HG02938 (cell line): ENCODE results near the gene FADS3.

Experiments
- ATAC-seq: cut with Tn5 transposase; IDR thresholded peaks from one replicate; pipeline ENCODE4 v1.9.1; 2021; ENCODE audit warnings: mild to moderate bottlenecking, moderate library complexity; ENCODE audit not compliant: unreplicated experiment

Gene FADS3, protein sequence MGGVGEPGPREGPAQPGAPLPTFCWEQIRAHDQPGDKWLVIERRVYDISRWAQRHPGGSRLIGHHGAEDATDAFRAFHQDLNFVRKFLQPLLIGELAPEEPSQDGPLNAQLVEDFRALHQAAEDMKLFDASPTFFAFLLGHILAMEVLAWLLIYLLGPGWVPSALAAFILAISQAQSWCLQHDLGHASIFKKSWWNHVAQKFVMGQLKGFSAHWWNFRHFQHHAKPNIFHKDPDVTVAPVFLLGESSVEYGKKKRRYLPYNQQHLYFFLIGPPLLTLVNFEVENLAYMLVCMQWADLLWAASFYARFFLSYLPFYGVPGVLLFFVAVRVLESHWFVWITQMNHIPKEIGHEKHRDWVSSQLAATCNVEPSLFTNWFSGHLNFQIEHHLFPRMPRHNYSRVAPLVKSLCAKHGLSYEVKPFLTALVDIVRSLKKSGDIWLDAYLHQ

DNA sequence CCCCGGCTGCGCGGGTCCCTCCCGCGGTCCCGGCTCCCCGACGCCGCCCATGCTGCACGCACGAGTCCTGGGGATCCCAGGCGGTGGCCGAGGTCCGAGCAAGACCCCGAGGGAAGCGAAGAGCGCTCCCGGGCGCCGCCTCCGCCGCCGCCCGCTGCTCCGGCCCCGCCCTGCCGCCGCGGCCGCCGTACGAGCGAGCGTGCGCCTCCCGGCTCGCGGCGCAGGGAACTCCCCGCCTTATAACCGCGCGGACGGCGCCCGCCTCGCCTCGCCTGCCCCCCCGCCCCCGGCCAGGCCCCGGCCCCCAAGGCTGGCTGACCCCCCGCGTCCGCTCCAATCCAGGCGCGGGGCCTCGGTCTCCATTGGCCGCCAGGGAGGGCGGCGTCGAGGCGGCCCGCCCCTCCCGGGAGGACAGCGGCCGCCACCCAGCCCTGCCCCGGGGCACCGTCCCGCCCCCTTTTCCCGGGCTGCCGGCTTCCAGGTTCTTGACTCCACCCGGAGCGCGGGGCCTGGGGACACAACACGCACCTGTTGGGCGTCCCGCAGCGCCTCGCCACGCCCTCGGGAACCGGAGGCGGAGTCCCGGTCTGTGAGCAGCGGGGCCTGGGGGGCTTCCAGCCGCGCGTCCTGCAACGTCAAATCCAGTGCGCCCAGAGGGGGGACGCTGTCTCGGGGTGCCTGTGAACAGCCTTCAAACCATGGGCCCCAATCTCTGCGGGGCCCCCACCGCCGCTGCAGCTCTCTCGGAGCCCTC lies at the start of gene FADS3:
FADS3 (minus strand) TSS at position 215 of the 754 bp plus-strand sequence; CDS start at position 51, 164 bp downstream.
- ATAC-seq, result peak; percentile 41

DNA sequence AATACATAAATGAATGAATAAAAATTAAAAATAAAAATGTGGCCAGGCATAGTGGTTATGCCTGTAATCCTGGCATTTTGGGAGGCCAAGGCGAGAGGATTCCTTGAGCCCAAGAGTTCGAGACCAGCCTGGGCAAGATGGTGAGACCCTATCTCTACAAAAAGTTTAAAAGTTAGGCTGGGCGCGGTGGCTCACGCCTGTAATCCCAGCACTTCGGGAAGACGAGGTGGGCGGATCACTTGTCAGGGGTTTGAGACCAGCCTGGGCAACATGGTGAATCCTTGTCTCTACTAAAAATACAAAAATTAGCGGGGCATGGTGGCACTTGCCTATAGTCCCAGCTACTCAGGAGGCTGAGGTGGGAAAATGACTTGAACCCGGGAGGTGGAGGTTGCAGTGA lies 49.1 kb upstream of the FADS3 start:
- no peak for ATAC-seq

DNA sequence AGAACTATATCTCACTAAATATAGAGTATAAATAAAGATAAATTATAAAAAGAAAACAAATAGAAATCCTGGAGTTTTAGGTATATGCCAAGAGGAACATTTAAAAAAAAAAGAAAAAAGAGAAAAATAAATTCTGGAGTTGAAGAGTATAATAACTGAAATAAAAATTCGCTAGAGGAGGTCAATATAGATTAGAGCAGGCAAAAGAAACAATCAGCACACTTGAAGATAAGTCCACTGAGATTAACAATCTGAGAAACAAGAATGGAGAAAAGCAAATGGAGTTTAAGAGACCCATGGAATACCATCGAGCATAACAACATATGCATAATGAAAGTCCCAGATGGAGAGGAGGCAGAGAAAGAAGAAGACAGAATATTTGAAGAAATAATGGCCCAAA lies 44.5 kb upstream of the FADS3 start:
- ATAC-seq, result no peak

DNA sequence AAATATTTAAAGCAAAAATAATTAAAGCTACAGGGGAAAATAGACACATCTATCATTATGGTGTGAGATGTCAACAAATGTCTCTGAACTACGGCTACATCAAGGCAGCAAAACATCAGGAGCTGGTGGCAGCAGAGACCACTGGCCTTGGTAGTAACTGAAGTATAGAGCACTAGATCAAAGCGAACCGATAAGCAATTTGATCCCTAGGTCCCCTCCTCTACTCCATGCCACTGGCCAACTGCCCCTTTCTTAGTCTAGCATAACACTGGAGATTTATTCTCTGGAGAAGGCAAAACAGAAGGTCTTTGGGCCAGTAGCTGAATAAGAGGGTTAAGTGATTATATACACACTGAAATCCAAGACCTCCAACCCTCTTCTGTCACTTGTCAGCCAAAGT lies 39.6 kb upstream of the FADS3 start:
- no peak for ATAC-seq

DNA sequence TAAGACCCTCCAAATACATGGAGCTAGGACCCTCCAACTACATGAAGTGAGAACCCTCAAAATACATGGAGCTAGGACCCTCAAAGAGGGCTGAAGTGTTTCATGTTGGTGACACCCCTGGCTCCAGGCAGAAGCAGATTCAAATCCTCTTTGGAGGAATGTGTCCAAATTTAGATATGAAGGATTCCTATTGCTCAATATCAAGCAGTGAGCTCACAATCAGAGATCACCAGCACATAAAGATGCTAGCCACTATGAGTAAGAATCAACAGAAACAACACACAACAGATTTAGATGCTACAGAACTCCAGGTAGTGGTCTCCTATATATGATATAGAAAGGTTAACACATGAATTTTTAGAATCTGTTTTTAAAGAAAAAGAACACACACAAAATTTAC lies 37.3 kb upstream of the FADS3 start:
- no peak for ATAC-seq

DNA sequence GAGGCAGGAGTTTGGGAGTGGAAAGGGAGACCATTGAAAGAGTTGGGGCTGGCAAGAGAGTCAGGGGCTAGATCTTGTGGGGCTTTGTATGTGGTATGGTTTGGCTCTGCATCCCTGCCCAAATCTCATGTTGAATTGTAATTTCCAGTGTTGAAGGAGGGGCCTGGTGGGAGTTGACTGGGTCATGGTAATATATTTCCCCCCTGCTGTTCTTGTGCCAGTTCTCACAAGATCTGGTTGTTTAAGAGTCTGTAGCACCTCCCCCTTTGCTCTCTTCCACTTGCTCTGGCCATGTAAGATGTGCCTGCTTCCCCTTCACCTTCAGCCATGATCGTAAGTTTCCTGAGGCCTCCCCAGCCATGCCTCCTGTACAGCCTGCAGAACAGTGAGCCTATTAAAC lies 36.2 kb upstream of the FADS3 start:
- ATAC-seq, result no peak

DNA sequence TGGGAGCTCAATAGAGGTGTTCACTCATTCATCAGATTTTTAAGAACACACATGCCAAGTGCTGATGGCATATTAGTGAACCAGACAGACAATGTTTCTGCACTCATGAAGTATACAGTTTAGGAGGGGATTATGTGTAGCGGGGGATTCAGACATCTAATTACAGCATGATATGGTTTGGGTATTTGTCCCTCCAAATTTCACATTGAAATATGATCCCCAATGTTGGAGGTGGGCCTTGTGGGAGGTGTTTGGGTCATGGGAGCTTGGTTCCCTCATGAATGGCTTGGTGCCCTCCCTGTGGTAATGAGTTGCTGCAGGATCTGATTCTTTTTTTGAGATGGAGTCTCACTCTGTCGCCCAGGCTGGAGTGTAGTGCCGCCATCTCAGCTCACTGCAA lies 34.9 kb upstream of the FADS3 start:
- ATAC-seq, result no peak

DNA sequence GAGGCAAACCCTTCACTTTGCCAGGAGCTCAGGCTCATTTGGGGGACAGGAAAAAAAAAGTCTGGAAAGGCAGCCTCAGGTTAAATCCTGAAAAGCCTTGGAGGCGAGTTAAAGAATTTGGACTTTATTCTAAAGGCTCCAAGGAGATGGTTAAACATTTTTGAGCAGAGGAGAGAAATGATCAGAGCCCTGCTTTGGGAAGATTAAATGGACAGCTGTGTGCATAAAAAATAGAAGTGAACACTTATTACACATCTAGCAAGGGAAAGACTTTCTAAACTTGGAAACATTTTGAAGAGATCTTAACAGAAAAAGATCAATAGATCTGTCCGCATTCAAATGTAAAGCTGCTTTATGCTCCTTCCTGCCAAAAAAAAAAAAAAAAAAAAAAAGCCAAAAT lies 34.4 kb upstream of the FADS3 start:
- no peak for ATAC-seq

DNA sequence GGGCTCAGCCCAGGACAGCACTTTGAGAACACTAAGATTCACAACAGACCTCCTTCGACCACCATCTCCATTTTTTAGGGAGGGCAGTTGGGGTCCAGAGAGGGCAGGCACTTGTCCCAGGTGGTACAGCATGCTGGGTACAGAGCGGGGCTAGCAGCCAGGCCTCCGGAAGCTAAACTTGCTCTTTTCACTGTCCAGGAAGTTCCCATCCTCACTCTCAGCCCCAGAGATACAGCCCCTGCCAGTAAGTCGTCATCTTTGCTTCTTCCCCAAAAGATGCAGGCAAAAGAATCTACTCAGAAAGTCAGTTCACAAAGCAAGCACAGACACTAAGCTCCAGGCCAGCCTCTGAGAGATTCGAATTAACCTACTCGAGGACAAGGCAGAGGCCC lies 32.7 kb upstream of the FADS3 start:
- ATAC-seq, result no peak

DNA sequence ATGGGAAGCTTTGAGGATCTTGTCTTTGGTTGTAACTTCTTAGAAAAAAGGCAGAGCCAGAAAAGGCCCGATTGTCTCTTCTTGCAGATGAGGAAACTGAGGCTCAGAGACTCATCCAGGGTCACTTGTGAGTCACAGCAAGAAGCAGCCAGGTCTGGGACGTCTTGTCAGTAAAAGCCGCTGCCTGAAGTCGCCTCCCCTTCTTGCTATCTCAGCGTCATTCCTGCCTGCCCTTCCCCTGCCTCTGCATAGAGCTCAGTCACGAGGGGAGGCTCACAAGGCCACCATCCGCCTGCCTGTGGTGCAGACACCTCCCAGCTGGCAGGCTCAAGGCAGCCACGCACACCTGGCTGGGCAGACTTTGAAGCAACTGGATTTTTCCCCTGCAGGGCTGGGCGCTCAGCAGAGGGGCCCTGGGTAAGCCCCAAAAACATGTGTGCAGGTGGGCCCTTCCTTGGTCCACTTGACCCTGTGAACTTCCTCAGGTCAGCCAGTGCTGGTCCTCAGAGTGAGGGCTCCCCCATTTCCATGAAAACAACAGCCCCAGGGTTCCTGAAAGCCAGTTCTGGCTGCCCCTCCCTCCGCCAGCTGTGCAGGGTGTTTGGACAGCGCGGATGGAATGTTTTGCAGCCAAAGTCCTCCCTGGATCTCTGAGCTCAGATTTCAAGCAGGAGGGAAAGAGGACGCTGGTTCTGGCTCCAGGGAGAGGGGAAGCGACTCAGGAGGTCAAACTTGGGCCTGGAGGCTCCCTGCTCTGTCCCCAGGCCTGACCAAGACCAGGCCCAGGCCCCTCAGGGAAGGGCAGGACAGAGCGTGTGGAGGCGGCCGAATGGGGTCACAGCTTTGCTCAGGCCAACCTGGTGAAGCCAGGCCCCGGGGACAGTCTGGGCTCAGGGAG lies 32.1 kb upstream of the FADS3 start:
- ATAC-seq, result no peak

DNA sequence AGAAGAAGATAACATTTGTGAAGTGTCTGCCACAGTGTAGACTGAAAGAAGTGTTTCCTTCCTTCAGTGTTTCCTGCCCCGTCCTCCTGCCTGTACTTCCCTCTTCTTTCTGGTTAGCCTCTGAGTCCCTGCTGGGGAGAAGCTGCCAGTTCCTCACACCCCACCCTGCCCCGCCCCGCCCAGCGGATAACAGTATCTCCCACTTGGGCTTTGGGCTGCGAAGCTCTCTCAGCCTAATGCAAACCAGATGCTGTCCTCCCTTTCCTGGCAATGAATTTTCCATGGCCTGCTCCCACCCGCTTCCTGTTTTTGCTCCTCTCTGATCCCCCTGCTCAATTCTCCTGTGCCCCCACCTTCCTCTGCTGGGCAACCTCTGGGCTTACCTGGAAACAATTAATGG lies 31.2 kb upstream of the FADS3 start:
- no peak for ATAC-seq

DNA sequence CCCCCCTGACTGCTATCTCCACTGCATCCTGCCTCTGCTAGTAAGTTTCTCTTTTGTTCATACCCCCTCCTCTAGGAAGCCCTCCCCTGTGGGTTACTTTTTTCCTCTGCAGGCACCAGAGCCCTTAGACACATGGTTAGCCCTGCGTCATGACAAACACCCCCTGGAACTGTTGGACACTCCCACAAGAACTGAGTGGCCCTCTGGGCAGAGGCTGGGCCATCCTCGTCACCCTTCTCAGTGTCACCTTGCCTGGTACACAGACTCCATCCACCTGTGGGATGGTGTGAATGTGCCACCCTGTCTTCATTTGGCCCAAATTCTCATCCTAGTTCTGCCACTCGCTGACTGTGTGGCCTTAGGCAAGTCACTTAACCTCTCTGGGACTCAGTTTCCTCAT lies 30.1 kb upstream of the FADS3 start:
- no peak for ATAC-seq

DNA sequence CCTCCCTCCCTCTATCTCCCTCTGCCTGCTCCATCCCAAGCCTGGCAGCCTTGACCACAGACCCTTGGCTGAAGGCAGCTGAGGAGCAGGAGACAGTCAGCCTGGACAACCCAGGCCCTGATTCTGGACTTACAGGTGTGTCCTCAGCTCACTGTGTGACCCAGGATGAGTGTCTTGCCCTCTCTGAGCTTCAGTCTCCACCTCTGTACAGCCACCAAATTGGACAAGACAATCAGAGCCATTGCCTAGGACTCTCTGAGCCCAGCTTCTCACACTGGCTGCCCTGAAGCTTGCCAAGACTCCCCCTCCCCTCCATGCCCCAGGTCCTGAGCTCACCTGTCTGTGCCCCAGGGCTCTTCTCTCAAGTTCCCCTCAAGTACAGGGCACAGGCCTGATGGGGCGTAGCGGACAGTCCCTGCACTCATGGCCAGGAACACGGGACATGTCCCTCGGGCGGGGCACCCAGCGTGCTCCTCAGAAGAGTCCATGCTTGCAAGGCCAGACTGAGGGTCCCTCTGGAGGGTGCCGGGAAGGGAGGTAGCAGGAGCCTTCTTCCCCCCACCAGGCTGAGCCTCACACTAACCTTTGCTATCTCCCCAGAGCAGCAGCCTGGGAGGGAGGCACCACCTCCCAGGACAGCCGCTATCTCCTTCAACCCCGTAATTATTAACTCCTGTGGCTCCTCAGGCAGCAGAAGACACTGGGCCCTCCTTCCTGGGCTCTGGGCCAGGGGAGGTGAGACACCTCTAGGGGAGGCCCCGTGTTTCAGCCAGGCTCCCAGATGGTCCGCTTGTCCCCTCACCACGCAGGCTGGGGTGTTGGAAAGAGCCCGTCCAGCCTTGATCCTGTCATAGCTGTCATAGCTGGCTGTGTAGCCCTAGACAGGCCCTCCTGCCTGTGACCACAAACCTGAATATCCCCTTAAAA lies 28.6 kb upstream of the FADS3 start:
- ATAC-seq, result no peak

DNA sequence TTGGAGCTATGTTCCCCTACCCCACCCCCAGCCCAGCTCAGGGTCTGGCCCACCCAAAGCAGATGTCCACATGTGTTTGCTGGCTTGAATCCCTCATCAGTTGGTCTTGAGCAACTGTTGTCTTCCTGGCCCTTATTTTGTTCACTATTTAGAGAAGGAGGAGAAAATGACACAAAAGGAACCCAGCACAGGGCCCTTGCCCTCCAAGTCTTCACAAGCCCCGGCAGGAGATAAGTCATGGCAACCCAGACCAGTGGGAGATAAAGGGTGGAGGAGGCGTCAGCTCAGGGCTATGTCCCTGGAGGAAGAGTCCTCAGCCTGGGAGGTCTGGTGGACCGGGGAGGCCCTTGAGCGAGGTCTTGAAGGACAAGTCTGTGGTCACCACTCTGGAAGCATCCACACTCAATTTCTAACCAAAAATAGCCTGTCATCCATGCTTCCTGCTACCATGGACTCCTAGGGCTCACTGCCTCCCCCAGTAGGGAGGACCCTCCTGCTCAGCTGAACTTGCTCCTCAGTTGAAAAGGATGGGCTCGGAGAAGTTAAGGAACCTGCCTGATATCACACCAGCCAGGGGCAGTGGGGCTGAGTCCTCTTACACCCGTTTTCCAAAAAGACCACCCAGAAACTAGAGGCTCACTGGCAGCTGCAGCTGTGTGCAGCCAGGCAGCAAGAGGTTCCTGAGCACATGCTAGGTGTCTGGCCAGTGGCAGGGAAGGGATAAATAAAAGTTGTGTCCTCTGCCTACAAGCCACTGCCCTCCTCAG lies 27.8 kb upstream of the FADS3 start:
- ATAC-seq, result no peak

DNA sequence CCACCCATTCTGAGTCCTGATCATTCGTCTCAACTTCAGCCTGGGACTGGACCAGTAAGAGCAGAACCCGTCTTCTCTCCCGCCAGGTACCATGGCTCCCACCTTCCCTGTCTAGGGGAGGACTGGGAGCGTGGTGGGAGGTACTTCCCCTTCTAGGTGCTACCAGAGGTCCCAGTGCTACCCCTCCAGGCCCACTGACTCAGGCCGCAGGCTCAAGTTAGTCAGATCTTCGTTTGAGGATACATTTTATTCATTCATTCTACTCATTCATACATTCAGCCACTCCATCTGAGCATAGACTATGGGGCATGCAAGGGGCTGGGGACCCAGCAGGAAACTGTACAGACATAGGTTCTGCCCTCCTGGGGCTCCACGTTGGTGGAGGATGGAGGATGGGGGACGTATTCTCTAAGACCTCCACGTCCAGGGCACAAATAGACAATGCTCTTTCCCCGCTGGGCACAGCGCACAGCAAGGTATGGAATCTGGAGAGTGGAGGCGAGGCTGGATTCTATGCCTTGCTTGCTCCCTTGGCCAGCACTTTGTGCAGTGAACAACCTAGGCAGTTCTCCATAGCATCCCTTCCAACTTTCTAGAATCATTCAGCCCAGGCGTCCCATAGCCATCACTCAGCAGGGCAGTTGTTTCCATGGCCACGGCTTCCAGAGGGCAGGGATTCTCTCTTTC lies 27.0 kb upstream of the FADS3 start:
- ATAC-seq, result no peak

DNA sequence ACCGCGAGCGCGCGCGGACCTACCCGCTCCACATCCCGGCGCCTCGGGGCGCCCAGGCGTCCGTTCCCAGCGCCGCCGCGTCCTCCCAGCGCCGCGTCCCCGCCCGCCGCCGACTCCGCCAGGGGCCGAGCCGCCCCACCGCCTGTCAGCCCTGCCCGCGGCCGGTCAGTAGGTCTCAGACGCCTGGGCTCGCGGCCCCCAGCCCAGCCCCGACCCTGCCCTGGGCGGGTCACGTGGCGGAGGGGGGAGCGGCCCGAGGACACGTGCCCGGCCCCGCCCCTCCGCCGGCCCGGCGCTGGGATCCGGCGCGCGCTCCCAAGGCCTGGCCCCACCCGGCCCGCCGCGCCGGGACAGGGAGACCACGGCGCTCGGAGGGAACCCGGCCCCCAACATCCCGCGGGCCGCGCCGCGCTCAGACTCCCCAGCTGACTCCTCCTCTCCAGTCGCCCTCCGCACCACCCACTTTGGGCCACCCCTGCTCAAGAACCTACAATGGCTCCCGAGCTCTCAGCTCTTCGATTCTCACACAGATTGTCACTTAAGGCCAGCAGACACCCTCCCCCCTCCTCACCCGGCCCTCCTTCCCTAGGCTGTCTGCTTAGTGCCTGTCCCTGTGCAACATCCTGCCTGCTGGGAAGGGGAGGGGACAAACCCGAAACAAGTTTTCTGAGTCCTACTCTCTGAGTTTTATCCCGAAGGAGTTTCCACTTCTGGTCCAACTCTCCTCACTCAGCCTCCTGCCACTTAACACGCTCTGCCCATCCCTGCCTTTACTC lies 26.2 kb upstream of the FADS3 start, which contains the start of gene RAB3IL1:
RAB3IL1 (minus strand) TSS at position 233 of the 776 bp plus-strand sequence; CDS start at position 34, 199 bp downstream.
- ATAC-seq, result no peak

DNA sequence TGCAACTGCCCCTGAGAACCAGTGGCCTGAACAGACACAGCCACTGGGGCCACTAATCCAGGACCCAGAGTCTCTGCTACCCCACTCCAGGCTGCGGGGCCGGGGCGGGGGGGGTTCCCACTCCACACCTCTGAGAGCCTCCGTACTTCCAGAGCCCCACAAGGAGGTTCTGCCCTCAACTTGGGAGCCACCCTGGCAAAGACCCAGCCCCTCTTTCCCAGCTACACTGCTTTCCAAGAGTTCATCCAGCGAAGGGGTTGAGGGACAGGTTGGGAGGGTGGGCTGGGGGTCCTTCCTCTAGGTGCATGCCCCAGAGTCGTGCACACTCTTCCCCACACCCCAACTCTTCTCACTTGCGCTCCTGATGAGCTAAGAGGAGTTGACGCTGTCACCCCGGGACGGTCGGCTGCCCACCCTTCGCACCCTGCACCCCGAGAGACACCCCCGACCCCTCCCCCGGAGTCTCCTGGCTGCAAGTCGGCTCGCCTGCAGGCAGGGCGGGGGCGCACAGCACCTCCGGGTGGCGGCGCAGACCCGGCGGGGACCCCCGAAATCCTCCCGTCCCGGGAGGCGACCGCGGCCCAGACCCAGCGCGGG lies 25.5 kb upstream of the FADS3 start:
- ATAC-seq, result no peak
